Mesenchymal stem cell (in vitro differentiated cells and primary cell): ENCODE results near the gene TC2N.

Experiments used
- DNase-seq: peaks from one replicate; pipeline ENCODE4 v3.0.0-alpha.2; 2013
- H2AFZ ChIP-seq: one replicate; pipeline ENCODE4 v1.6.1; 2013; ENCODE audit warnings: low read depth, mild to moderate bottlenecking, control low read depth, inconsistent platforms, low read length, moderate library complexity
- H2AK5ac ChIP-seq: 2 replicates; pipeline ENCODE4 v1.6.1; 2013; ENCODE audit warnings: low read length, moderate library complexity, mild to moderate bottlenecking, inconsistent platforms; ENCODE audit not compliant: severe bottlenecking
- H2BK120ac ChIP-seq: one replicate; pipeline ENCODE4 v1.6.1; 2013; ENCODE audit warnings: low read depth, mild to moderate bottlenecking, inconsistent platforms, low read length, moderate library complexity
- H2BK12ac ChIP-seq, 2 experiments: one replicate each; pipeline ENCODE4 v1.6.1; 2013; ENCODE audit warnings: inconsistent platforms in 2 of 2, low read length in 2 of 2, mild to moderate bottlenecking in 2 of 2, moderate library complexity in 2 of 2, control low read depth in 1 of 2
- H2BK15ac ChIP-seq: one replicate; pipeline ENCODE4 v1.6.1; 2013; ENCODE audit warnings: mild to moderate bottlenecking, low read depth, inconsistent platforms; ENCODE audit not compliant: poor library complexity, severe bottlenecking
- H2BK5ac ChIP-seq: 2 replicates; pipeline ENCODE4 v1.6.1; 2013; ENCODE audit warnings: low read depth, mild to moderate bottlenecking, low read length, control low read depth, inconsistent platforms; ENCODE audit not compliant: poor library complexity, severe bottlenecking
- H3K14ac ChIP-seq, 2 experiments: one replicate each; pipeline ENCODE4 v1.6.1; 2013; ENCODE audit warnings: inconsistent platforms in 2 of 2, low read length in 2 of 2, control low read depth in 1 of 2, mild to moderate bottlenecking in 1 of 2, moderate library complexity in 1 of 2
- H3K18ac ChIP-seq, 2 experiments: one replicate each; pipeline ENCODE4 v1.6.1; 2013; ENCODE audit warnings: inconsistent platforms in 2 of 2, low read length in 2 of 2, control low read depth in 1 of 2, low read depth in 1 of 2, mild to moderate bottlenecking in 1 of 2
- H3K23ac ChIP-seq, 2 experiments: one replicate each; pipeline ENCODE4 v1.6.1; 2013; ENCODE audit warnings: inconsistent platforms in 2 of 2, low read length in 2 of 2, mild to moderate bottlenecking in 2 of 2, moderate library complexity in 2 of 2, control low read depth in 1 of 2
- H3K27ac ChIP-seq: 2 replicates; pipeline ENCODE4 v1.5.1; 2013; ENCODE audit warnings: mild to moderate bottlenecking, moderate library complexity, low read length, control low read depth, inconsistent platforms; ENCODE audit not compliant: poor library complexity, severe bottlenecking
- H3K27me3 ChIP-seq, 2 experiments: 2 replicates each; pipeline versions ENCODE4 v1.6.1 to v1.7.0; 2013; ENCODE audit warnings: low read length in 2 of 2, mild to moderate bottlenecking in 2 of 2, moderate library complexity in 2 of 2, control low read depth in 1 of 2, inconsistent platforms in 1 of 2; ENCODE audit not compliant: control insufficient read depth in 1 of 2, insufficient read depth in 1 of 2
- H3K36me3 ChIP-seq, 2 experiments: 2 replicates each; pipeline versions ENCODE4 v1.6.1 to v1.7.0; 2013; ENCODE audit warnings: low read length in 2 of 2, control low read depth in 1 of 2, inconsistent platforms in 1 of 2, low read depth in 1 of 2, mild to moderate bottlenecking in 1 of 2; ENCODE audit not compliant: insufficient read depth in 2 of 2, control insufficient read depth in 1 of 2
- H3K4ac ChIP-seq, 2 experiments: one replicate each; pipeline ENCODE4 v1.6.1; 2013; ENCODE audit warnings: inconsistent platforms in 2 of 2, low read length in 2 of 2, mild to moderate bottlenecking in 2 of 2, moderate library complexity in 2 of 2, control low read depth in 1 of 2, low read depth in 1 of 2
- H3K4me1 ChIP-seq: 2 replicates; pipeline ENCODE4 v1.6.1; 2013; ENCODE audit warnings: low read depth, low read length, control low read depth; ENCODE audit not compliant: control insufficient read depth, insufficient read depth
- H3K4me2 ChIP-seq: 2 replicates; pipeline ENCODE4 v1.6.1; 2013; ENCODE audit warnings: low read length, mild to moderate bottlenecking, inconsistent platforms; ENCODE audit not compliant: poor library complexity, severe bottlenecking
- H3K4me3 ChIP-seq, 2 experiments: 2 replicates each; pipeline versions ENCODE4 v1.5.1 to v1.7.0; 2013; ENCODE audit warnings: low read length in 2 of 2, mild to moderate bottlenecking in 2 of 2, control low read depth in 1 of 2, low read depth in 1 of 2; ENCODE audit not compliant: insufficient read depth in 1 of 2
- H3K79me1 ChIP-seq: replicated peaks from 2 replicates; pipeline ENCODE4 v1.6.1; 2013; ENCODE audit warnings: mild to moderate bottlenecking, control low read depth, low read length, inconsistent platforms; ENCODE audit not compliant: poor library complexity, severe bottlenecking
- H3K9ac ChIP-seq: 2 replicates; pipeline ENCODE4 v1.7.0; 2013; ENCODE audit warnings: mild to moderate bottlenecking, low read length, moderate library complexity
- H3K9me3 ChIP-seq: 2 replicates; pipeline ENCODE4 v1.7.0; 2013; ENCODE audit warnings: mild to moderate bottlenecking, low read length; ENCODE audit not compliant: control insufficient read depth
- H4K8ac ChIP-seq: one replicate; pipeline ENCODE4 v1.6.1; 2013; ENCODE audit warnings: inconsistent platforms, mild to moderate bottlenecking, low read length, moderate library complexity
- H4K91ac ChIP-seq: one replicate; pipeline ENCODE4 v1.6.1; 2013; ENCODE audit warnings: mild to moderate bottlenecking, low read length, inconsistent platforms
- WGBS: methylation state at CpG from one replicate; pipeline ENCODE4 v1.1.7; 2013; ENCODE audit warnings: mixed read lengths; 5-methylcytosine and 5-hydroxymethylcytosine counted together

TC2N gene

DNA sequence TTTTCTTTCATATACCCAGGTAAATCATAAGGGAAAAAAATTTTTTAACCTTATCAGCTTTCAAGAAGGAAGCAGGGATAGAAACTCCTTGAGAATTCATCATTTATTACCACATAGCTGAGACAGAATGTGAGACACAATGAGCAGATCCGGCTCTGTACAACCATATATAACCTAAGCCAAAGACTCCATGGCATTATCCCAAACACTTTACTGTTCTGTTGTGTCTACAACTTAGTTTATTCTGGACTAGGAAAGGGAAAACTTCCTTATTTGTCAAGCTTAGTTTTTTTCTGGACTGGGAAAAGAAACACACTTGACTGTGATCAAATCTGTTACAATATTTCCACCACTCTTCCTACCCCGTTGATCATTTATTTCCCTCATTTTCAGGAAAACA is 97.2 kb downstream of the TC2N start:
- Histone ChIP-seq H3K27me3 (no peaks in the 10 kb centered on the region), H3K4me3 (no peak overlapping the region), H3K14ac (no peak overlapping the region), H3K9ac (no peak overlapping the region), H2BK5ac (no peak overlapping the region), H3K36me3 (no peaks in the 10 kb centered on the region), H3K27ac (no peak overlapping the region), H4K8ac (no peak overlapping the region), H2BK15ac (no peak overlapping the region), H4K91ac (no peak overlapping the region), H2BK12ac (no peak overlapping the region), H3K23ac (no peak overlapping the region), H3K4me1 (no peaks in the 10 kb centered on the region), H2AFZ (no peak overlapping the region), H3K18ac (no peak overlapping the region), H2AK5ac (no peak overlapping the region), H3K4ac (no peak overlapping the region), H3K9me3 (no peaks in the 10 kb centered on the region), H2BK120ac (no peak overlapping the region), H3K4me2 (no peak overlapping the region), H3K79me1 (no peaks in the 10 kb centered on the region)
- no peak for DNase-seq
- WGBS: 100% methylated on average over 1 of the region's 2 CpGs

DNA sequence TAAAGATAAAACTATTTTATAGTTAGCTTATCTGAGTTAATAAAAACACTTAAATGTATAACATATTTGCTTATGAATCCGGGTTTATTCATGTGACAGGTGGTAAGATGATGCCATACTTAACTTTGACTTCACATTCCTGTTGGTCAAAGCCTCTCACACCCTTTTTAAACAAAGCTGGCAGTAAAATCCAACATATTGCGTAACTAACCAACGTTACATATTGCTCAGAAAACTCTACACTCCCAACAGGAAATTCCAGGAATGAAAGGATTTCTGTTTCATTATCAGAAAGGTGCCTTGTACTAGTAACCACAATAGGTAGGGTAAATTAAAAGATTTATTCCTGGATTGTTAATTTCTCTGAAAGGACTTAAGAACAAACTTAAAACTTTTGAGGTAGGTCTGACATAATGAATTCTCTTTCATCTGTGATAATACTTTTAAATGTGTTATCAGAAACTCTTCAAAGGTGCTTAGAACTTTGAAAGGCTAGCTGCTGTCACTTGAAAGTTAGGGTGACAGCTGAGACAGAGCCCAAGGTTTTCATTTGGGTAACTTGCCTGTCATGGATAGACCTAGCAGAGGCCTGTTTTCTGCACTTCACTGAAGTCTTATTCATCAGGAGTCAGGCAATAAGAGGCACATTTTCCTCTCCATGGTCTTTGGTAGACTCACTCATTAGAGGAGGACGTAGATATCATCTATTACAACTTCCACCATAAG is 111.6 kb downstream of the TC2N start:
- DNase-seq: no peak
- Histone ChIP-seq H3K79me1 (no peaks in the 10 kb centered on the region), H3K14ac (no peak overlapping the region), H2AK5ac (no peak overlapping the region), H4K91ac (no peak overlapping the region), H2BK15ac (no peak overlapping the region), H3K27ac (no peak overlapping the region), H3K4ac (no peak overlapping the region), H2BK120ac (no peak overlapping the region), H4K8ac (no peak overlapping the region), H3K4me3 (no peak overlapping the region), H2BK5ac (no peak overlapping the region), H2AFZ (no peak overlapping the region), H2BK12ac (no peak overlapping the region), H3K27me3 (no peaks in the 10 kb centered on the region), H3K4me2 (no peak overlapping the region), H3K4me1 (no peaks in the 10 kb centered on the region), H3K9me3 (peaks cover 15% of the 10 kb centered on the region), H3K23ac (no peak overlapping the region), H3K18ac (no peak overlapping the region), H3K36me3 (no peaks in the 10 kb centered on the region), H3K9ac (no peak overlapping the region)
- 46% methylated on average over 2 of the region's 4 CpGs for WGBS

- Histone ChIP-seq H3K4me2 (no peak overlapping the region), H2AFZ (no peak overlapping the region)
Observed at GRCh38 chr14:91754819-91755218, 112.5 kb downstream of the TC2N start.

GRCh38 chr14:91754185-91754584 is 113.2 kb downstream of the TC2N start:
- Histone ChIP-seq H4K8ac (no peak overlapping the region), H3K4me3 (no peak overlapping the region), H3K4me1 (no peaks in the 10 kb centered on the region), H2BK5ac (no peak overlapping the region), H3K36me3 (no peaks in the 10 kb centered on the region), H3K23ac (no peak overlapping the region), H2BK120ac (no peak overlapping the region), H2BK12ac (no peak overlapping the region), H3K79me1 (no peaks in the 10 kb centered on the region), H3K9me3 (peaks cover 1% of the 10 kb centered on the region), H2AFZ (no peak overlapping the region), H3K4ac (no peak overlapping the region), H3K18ac (no peak overlapping the region), H3K27me3 (no peaks in the 10 kb centered on the region), H2AK5ac (no peak overlapping the region), H3K9ac (no peak overlapping the region), H3K27ac (no peak overlapping the region), H4K91ac (no peak overlapping the region), H3K14ac (no peak overlapping the region), H2BK15ac (no peak overlapping the region), H3K4me2 (no peak overlapping the region)
- no CpG with 5 or more reads among the region's 1 CpG for WGBS
- no peak for DNase-seq

More at GRCh38 chr14:91754819-91755218, 112.5 kb downstream of the TC2N start:
- no peak overlapping the region for H4K8ac ChIP-seq
- no peak overlapping the region for H2BK12ac ChIP-seq
- H2AK5ac ChIP-seq: no peak overlapping the region
- H4K91ac ChIP-seq: no peak overlapping the region
- H3K4me1 ChIP-seq: no peaks in the 10 kb centered on the region
- DNase-seq: no peak
- H2BK5ac ChIP-seq: no peak overlapping the region
- H3K18ac ChIP-seq: no peak overlapping the region
- H3K79me1 ChIP-seq: no peaks in the 10 kb centered on the region
- H3K36me3 ChIP-seq: no peaks in the 10 kb centered on the region
- H3K4me3 ChIP-seq: no peak overlapping the region
- no peak overlapping the region for H3K14ac ChIP-seq
- peaks cover 5% of the 10 kb centered on the region for H3K9me3 ChIP-seq
- no peak overlapping the region for H2BK15ac ChIP-seq
- no peak overlapping the region for H3K4ac ChIP-seq
- H3K9ac ChIP-seq: no peak overlapping the region
- no peak overlapping the region for H2BK120ac ChIP-seq
- no peaks in the 10 kb centered on the region for H3K27me3 ChIP-seq
- WGBS: 80% methylated on average over 1 of the region's 1 CpG
- H3K27ac ChIP-seq: no peak overlapping the region
- no peak overlapping the region for H3K23ac ChIP-seq
